HG03097 (cell line): ENCODE data around the gene USF2.
"Not testable (repeated sequence)": the region's sequence is repeated elsewhere in the genome, so short reads cannot be mapped to it uniquely, and the experiment has no call there.

ENCODE experiments used
- ATAC-seq: cut with Tn5 transposase; IDR thresholded peaks from one replicate; pipeline ENCODE4 v1.9.1; 2021; ENCODE audit not compliant: unreplicated experiment, low FRiP score

Gene USF2

GRCh38 chr19:35284153-35285094 lies 15.7 kb downstream of the USF2 start:
- no peak for ATAC-seq

DNA sequence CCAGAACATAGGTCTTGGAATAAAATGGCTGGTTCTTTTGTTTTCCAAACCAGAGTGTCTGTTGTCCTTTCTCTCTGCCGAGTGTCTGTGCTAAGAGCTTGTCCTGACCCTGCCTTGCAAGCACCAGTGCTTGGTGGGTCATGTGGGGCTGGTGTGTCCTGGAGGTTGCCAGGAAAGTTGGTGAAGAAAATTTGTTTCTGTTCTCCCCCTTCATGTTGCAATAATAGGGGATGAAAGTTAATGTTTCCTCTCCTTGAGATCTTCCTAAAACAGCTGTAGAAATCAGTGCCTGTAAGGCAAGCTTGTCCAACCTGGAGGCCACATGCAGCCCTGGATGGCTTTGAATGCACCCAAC lies 16.3 kb downstream of the USF2 start:
- ATAC-seq = no peak

GRCh38 chr19:35285465-35285864 lies 16.7 kb downstream of the USF2 start:
- ATAC-seq = not testable (repeated sequence)

- ATAC-seq = not testable (repeated sequence)
These were observed 17.3 kb downstream of the USF2 start for GRCh38 chr19:35286101-35286500.

- ATAC-seq = no peak
These were observed 19.0 kb downstream of the USF2 start for GRCh38 chr19:35287713-35288112.

DNA sequence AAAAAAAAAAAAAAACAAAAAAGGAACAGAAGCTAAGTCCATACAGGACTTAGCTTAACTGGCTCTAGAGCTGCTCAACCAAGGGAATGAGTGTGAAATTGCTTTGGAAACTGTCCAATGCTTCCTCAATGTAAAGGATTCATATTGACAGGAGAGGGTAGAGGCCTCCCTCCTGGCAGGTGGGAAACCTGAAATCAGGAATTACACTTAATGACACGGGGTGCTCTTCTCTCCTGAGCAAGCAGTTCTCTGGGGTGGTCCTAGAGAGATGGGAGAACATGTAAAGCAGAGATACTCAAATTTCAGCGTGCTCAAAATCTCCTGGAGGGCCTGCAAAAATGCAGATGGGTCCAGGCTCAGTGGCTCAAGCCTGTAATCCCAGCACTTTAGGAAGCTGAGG lies 19.6 kb downstream of the USF2 start:
- no peak for ATAC-seq

- no peak for ATAC-seq
These were observed 20.1 kb downstream of the USF2 start for GRCh38 chr19:35288906-35289305.

DNA sequence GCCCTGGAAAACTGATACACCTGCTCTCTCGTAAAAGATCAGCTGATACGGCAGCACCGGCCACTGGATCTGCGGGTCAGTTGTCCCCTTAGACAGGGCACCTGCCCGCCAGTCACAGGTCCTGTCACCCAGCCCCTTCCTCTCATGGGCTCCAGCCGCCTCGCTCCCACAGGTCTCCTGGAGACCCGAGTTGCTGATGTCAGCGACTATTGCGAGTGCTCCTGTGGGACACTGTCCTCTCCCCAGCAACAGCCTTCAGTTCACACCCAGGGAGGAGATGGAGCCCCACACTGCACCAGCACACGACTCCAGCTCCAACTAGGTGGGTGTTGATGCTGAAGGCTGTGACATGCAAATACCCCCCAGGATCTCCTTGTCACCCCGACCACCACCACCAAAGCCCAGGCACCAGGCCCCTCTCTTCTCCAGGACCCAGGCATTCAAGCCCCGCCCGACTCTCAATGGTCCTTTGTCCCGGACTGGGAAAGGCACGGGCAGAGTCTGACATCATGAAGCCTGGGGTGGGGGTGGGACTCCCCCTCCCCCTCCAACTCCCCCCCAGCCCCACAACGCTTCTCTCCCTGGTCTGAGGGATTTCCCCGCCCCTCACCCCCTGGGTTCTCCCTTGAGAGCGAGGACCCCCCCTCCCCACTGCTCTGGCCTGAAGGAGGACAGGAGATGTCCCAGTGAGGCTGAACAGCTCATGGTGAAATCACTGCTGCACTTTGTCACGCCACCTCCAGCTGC lies 21.8 kb downstream of the USF2 start:
- no peak for ATAC-seq

GRCh38 chr19:35291259-35291658 lies 22.5 kb downstream of the USF2 start:
- no peak for ATAC-seq

DNA sequence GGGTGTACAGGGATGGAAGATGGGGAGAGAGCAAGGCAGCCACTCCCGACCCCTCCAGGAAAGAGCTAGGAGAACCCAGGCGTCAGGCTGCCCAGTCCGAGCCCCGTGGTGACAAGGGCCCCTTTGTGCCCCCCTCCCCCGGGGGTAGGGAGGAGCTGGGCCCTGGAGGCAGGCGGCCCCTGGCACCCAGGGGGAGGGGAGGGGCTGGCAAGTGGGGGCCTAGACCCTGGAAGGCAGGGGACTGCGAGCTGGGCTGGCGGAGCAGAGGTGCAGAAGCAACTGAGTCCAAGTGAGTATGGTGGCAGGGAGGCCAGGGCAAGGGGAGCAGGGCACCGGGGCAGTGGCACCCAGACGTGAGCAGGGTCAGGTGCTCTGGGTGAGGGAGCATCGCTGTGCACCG lies 23.2 kb downstream of the USF2 start, which contains the start of gene MAG:
MAG (plus strand) TSS at position 246 of the 400 bp plus-strand sequence. CDS start 3,248 bp downstream, outside the sequence.
- ATAC-seq = no peak

GRCh38 chr19:35292421-35293362 lies 23.9 kb downstream of the USF2 start:
- no peak for ATAC-seq

DNA sequence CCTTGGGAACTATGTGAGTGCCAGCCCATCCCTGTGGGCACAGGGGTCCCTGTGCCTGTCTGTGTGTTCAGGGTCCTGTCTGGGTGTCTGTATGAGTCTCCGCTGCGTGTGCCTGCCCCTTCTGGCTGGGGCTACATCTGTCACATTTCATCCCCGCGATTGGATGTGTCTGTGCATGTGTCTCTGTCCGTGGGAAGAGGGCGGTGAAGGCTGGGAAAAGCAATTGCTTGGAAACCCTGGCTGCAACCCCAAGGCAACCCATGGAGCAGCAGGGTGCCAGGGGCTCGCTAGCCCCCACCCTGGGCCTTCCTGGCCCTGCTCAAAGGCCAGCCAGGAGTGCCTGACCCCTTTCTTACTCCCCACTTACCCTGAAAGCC lies 24.6 kb downstream of the USF2 start:
- ATAC-seq = no peak

- no peak for ATAC-seq
These were observed 25.0 kb downstream of the USF2 start for GRCh38 chr19:35293808-35294207.

DNA sequence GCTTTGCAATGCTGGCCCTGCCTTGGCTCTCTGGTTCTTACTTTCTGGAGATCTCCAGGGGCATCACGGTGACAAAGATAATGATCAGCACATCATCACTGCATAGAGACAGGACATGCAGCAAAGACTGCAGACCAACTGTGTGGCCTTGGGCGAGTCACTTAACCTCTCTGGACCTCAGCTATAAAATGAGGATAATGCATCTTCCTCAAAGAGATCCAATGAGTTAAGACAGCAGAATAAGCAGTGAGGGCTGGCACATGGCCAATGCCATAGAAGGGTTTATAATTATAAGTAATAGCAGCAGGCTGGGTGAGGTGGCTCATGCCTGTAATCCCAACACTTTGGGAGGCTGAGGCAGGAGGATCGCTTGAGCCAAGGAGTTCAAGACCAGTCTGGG lies 25.6 kb downstream of the USF2 start:
- ATAC-seq = no peak

- ATAC-seq = no peak
These were observed 26.4 kb downstream of the USF2 start for GRCh38 chr19:35294859-35295791.

DNA sequence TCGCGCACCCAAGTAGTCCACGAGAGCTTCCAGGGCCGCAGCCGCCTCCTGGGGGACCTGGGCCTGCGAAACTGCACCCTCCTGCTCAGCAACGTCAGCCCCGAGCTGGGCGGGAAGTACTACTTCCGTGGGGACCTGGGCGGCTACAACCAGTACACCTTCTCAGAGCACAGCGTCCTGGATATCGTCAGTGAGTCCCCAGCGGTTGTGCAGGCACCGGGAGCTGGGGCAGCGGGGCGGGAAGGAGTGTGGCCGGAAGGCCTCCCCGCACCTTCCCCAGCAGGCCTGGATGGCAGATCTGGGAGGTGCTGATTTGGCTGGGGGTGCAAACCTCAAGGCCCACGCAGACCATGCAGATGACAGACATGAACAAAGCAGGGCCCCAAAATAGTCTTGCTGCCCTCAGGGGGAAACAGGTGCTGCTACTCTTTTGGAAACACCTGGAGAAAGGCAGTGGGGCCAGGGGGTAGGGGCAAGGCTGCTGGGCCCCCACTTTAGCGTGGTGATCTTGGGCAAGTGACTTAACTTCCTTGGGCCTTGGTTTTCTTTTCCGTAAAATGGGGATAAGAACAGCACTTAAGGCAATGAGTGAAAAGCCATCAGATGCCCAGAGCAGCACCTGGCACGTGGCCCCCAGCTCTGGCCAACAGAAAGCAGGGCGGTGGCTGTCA lies 27.2 kb downstream of the USF2 start:
- no peak for ATAC-seq

DNA sequence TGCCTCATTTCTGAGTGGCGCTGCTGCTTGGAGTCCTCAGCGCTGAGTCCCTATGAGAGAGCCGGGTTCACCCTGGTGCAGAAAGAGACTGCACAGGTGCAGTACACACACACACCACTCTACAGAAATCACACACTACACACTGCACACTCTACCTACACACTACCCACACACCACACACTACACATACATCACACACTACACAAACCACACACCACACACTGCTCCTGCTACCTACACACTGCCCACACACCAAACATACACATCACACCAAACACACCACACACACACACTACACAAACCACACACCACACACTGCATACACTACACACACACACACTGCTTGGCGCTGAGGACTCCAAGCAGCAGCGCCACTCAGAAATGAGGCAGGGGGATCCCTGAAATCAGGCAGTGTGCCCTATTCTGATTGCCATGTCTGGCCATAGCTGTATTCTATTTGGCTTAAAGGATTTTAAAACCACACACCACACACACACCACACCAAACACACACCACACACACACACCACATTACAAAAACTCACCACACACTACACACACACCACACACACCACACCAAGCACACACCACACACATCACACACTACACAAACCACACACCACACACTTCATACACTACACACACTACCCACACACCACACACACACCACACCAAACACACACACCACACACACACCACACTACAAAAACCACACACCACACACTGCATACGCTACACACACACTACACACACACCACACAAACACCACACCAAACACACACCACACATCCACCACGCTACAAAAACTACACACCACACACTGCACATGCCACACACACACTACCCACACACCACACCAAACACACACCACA lies 28.1 kb downstream of the USF2 start:
- ATAC-seq = no peak

DNA sequence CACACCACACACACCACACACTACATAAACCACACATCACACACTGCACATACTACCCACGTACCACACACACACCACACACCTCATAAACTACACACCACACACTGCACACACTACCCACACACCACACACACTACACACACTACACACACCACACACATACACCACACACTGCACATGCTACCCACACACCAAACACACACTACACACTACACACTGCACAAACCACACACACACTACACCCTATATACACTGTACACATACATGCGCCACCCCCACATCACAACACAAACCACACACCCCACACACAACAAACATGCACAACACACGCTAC lies 28.7 kb downstream of the USF2 start:
- no peak for ATAC-seq
